GM21786 (cell line): ENCODE results near the gene PRM3.

Source experiments
- ATAC-seq: cut with Tn5 transposase; IDR thresholded peaks from one replicate; pipeline ENCODE4 v1.9.1; 2021; ENCODE audit not compliant: unreplicated experiment

The PRM3 gene, protein sequence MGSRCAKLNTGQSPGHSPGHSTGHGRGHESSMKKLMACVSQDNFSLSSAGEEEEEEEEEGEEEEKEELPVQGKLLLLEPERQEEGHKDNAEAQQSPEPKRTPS

GRCh38 chr16:11272921-11273720, at the start of gene PRM3:
Gene PRM3, minus strand, starts transcription at chr16:11273629. Its CDS starts 34 bp downstream, at chr16:11273595.
- ATAC-seq: no peak

GRCh38 chr16:11322823-11323222, 49.4 kb upstream of the PRM3 start:
- no peak for ATAC-seq

GRCh38 chr16:11321662-11322061, 48.2 kb upstream of the PRM3 start:
- no peak for ATAC-seq

DNA sequence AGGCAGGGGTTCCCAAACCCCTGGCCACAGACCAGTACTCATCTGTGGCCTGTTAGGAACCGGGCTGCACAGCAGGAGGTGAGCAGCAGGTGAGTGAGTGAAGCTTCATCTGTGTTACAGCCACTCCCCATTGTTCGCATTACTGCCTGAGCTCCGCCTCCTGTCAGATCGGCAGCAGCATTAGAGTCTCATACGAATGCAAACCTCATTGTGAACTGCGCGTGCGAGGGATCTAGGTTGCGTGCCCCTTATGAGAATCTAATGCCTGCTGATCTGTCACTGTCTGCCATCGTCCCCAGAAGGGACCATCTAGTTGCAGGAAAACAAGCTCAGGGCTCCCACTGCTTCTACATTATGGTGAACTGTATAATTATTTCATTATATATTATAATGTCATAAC, 46.7 kb upstream of the PRM3 start:
- no peak for ATAC-seq

- ATAC-seq: no peak
These were observed 46.2 kb upstream of the PRM3 start for GRCh38 chr16:11319529-11320146.

DNA sequence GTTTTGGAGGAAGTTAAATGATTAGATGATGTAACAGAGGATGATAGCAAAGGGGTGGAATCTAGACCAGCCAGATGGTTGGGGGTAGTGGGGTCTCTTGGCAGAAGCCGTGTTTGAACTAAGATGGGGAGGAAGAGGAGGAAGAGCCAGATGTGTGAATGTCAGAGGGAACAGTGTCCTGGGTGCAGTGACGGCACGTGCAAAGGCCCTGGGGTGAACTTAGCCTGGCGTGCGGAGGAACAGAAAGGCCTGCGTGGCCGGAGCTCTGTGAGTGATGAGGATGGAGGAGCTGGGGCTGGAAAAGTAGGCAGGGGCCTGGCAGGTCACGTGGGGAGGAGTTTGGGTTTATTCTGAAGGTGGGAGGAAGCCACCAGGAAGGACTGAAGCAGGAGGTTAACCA, 45.4 kb upstream of the PRM3 start:
- no peak for ATAC-seq

DNA sequence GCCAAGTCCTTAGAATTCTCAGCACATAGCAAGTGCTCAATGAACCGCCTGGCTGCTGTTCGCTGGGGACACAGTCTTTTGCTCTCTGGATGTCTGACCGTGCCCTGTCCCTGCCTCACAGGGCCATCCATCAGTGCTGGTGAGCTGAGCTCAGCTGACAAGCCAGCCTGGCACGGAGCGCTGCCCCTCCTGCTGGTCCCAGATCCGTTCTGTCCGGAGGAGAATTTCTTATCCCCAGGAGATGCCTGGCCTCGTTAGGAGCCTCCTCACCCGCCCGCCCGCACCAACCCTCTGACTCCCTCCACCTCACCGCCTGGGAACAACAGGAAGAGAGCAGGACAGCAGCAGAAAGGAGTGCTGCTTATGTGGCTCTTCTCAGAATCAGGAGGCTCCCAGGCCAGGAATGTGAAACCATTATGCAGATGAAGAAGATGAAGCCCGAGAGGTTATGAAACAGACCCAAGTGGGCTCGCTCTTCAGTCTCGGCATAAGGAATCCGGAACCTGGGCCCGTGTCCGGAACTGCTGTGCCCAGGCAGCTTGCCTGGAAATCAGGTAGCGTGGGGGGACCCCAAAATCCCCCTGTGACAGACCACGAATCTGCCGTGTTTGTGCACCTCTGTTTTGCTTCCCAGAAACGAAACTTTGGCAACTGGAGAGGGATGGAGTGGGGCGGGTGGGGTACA, 43.0 kb upstream of the PRM3 start:
- ATAC-seq: no peak

- no peak for ATAC-seq
These were observed 42.1 kb upstream of the PRM3 start for GRCh38 chr16:11315510-11315909.

GRCh38 chr16:11314309-11314894, 41.0 kb upstream of the PRM3 start:
- ATAC-seq: no peak

DNA sequence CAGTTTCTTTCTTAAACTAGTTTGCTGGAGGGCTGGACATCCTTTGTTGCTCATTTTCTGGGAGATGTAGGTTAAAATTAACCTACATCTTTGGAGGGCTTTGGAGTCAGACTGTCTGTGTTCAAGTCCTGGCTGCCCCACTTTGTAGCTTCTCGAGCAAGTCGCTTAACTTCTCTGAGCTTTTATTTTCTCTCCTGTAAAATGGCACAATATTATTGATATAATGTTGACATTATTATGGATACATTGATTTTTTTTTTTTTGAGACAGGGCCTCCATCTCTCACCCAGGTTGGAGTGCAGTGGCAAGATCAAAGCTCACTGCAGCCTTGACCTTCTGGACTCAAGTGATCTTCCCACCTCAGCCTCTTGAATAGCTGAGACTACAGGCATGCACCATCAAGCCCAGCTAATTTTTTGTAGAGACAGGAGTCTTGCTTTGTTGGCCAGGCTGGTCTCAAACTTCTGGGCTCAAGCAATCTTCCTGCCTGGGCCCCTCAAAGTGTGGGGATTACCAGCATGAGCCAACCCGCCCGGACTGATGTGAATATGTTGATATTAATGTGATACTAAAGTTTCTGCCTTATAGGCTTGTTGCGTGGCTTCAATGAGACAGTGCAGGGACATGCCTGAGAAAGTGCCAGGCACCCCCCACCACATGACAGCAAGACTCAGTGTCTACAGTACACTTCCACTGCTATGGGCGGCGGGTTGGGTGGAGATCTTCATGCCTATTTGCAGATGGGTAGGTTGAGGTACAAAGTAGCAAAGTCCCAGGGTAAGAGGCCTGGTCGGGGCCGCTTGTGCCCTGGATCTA, 40.3 kb upstream of the PRM3 start:
- ATAC-seq: no peak

GRCh38 chr16:11312718-11313492, 39.5 kb upstream of the PRM3 start:
- ATAC-seq: no peak

DNA sequence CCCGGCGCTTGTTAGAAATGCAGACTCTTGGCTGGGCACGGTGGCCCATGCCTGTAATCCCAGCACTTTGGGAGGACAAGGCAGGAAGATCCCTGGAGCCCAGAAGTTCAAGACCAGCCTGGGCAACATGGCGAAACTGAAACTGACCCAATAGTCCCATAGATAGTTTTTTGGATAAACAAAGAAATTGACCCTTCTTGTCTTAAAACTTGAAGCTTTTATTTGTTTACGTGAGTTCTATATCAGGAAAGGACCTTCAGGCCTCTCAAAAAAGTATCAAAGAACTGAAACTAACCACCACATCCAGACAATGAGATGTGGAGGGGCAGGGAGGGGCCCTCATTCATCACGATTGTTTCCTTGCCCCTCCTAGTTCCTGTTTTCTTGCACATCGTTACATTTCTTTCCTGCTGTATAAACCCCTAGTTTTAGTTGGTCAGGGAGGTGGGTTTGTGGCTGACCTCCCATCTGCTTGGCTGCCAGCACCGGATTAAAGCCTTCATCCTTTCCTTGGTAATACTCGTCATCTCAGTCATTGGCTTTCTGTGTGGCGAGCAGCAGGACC, 37.6 kb upstream of the PRM3 start:
- no peak for ATAC-seq

DNA sequence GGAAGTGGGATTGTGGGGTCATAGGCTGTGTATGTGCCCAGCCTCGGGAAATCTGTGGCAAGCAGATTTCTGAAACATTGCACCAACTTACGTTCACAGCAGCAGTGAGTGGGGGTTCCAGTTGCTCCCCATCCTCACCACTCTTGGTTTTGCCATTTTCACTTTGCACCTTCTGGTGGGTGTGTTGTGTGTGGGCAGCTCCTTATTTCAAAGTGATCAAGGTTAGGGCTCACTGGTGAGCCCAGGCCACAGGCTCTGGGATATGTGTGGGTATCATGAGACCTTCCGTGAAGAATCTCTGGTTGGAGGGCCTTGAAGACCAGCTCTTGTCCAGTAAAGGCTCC, 37.2 kb upstream of the PRM3 start:
- no peak for ATAC-seq

DNA sequence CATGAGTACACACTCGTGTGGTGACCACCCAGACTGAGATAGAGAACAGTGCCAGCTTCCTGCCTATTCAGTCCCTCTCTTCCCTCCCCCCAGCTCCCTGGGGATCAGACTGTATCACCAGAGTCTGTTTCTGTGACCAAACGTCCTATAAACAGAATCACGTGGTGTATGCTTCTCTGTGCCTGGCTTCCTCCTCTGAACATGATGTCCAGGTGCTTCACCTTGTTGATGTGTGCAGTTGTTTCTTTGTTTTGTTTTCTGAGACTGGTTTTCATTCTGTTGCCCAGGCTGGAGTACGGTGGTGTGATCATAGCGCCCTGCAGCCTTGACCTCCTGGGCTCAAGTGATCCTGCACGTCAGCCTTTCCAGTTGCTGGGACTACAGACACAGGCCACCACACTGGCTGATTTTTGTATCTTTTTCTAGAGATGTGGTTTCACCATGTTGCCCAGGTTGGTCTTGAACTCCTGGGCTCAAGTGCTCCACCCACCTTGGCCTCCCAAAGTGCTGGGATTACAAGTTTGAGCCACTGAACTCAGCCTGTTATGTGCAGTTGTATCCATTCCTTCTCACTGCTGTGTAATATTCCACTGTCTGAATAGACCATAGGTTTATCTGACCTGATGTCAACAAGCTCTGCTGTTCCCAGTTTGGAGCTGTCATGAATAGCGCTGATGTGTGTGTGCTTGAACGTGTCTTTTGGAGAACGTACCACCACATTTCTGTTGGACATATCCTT, 36.6 kb upstream of the PRM3 start:
- peak; percentile 34 for ATAC-seq

DNA sequence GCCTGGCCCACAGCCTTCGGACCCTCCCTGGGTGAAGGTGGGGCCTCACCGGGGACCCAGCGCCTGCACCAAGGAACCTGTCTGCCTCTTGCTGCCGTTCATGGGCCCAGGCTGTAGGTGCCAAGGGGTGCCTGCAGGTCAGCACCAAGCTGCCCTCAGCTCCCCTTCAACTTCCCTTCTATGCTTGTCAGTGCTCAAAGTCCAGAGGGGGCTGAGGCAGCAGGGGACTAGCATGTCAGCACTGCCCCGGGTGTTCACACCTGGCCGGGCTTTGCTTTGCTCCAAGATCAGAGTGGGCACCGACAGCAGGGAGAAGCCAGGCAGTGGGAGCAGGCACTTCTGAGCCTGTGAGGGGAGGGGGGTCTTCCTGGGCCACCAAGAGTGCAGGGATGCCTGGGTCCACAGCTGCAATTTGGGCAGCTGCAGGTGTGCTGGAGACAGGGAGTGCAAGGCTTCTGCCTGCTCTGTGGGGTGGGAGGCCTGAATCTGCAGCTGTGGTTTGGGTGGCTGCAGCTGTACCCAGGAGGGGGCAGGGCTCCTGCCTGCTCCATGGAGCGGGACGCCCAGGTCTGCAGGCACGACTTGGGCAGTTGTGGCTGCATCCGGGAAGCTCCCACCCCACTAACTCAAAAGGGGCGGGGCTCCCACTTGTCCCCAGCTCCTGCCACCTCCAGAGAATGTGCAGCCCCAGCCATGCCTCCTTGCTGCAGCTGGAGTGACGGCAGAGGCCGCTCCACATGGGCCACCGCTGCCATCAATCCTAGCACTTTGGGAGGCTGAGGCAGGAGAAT, 35.3 kb upstream of the PRM3 start:
- no peak for ATAC-seq

DNA sequence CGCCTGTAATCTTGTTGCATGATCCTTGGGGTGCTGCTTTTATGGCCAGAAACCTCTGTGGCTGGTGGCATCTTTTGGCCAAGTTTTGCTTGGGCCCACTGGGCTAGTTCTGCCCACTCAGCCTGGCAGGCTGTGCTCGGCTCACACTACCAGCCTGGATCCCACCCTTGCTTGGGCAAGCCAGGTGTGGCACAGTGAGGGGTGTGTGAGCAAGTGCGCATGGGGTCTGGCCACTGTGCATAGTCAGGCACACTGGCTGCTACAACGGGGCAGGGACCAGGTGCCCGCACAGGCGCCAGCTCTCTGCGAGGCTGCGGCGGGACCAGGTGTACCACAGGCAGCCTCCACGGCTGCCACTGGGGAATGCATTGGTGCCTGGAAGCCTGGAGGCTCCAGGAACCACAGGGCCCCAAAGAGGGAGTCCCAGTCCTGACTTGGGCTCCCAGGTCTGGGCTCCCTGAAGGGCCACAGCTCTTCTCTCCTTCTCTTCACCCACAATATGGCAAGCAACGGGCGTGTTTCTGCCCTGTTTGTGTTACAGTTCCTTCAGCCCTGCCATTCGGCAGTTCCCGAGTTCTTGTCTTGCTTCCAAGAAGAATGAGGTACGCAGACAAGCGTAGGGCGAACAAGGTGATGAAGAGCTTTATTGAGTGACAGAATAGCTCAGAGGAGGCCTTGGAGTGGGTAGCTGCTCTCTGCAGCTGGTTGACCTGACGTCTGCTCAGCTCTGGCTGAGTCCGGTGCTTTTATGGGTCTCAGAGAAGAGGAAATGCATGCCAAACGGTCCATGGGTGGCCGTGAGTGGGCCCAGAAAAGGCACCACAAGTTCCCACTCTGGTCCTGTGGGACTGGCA, 34.4 kb upstream of the PRM3 start:
- ATAC-seq: no peak

DNA sequence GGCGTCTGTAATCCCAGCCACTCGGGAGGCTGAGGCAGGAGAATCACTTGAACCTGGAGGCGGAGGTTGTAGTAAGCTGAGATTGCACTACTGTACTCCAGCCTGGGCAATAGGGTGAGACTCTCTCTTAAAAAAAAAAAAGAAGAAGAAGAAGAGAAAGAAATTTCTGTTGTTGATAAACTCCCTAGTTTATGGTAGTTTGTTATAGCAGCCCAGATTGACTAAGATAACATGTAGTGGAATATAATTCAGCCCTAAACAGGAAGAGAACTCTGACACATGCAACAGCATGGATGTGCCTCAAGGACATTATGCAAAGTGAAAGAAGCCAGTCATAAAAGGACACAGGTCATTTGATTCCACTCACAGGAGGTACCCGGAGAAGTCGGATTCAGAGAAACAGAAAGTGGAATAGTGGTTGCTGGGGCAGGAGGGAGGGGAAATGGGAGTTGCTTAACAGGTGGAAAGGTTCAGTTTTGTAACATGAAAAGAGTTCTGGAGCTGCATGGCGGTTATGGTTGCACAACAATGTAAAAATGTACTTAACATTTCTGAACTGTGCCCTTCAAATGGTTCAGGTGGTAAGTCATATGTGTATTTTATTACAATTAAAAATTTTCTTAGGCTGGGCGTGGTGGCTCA, 33.7 kb upstream of the PRM3 start:
- no peak for ATAC-seq
